ENCODE data around the gene KRR1.
A peak's percentile ranks its signal among the peaks of the same experiment; 100 is the strongest.
"Not testable (repeated sequence)": the region's sequence is repeated elsewhere in the genome, so short reads cannot be mapped to it uniquely, and the experiment has no call there.

Gene KRR1

GRCh38 chr12:75489187-75489586 is 22.2 kb downstream of the KRR1 start:
- Histone ChIP-seq H3K9ac (ENCODE audit: low read depth, low read length) (no peak overlapping the region), H3K36me3 (ENCODE audit: control insufficient read depth, insufficient read depth, low read length) (no peaks in the 10 kb centered on the region), H3K4me3 (ENCODE audit: low read depth, low read length) (no peak overlapping the region), H3K9me3 (ENCODE audit: control insufficient read depth, insufficient read depth, low read length) (no peaks in the 10 kb centered on the region), H3K27ac (ENCODE audit: low read depth, low read length) (no peak overlapping the region), H3K27me3 (ENCODE audit: control insufficient read depth, insufficient read depth, low read length) (no peaks in the 10 kb centered on the region), H3K4me1 (ENCODE audit: control insufficient read depth, insufficient read depth, low read length) (peaks cover 16% of the 10 kb centered on the region)

GRCh38 chr12:75488553-75488952 is 22.9 kb downstream of the KRR1 start:
- H3K4me3 ChIP-seq (ENCODE audit: low read depth, low read length) = no peak overlapping the region
- H3K27ac ChIP-seq (ENCODE audit: low read depth, low read length) = no peak overlapping the region
- H3K27me3 ChIP-seq (ENCODE audit: control insufficient read depth, insufficient read depth, low read length) = no peaks in the 10 kb centered on the region
- no peak overlapping the region for H3K9ac ChIP-seq (ENCODE audit: low read depth, low read length)
- H3K9me3 ChIP-seq (ENCODE audit: control insufficient read depth, insufficient read depth, low read length) = no peaks in the 10 kb centered on the region
- H3K36me3 ChIP-seq (ENCODE audit: control insufficient read depth, insufficient read depth, low read length) = no peaks in the 10 kb centered on the region
- peaks cover 19% of the 10 kb centered on the region for H3K4me1 ChIP-seq (ENCODE audit: control insufficient read depth, insufficient read depth, low read length)

GRCh38 chr12:75487308-75487707 is 24.1 kb downstream of the KRR1 start:
- H3K27me3 ChIP-seq (ENCODE audit: control insufficient read depth, insufficient read depth, low read length) = no peaks in the 10 kb centered on the region
- no peaks in the 10 kb centered on the region for H3K36me3 ChIP-seq (ENCODE audit: control insufficient read depth, insufficient read depth, low read length)
- H3K4me1 ChIP-seq (ENCODE audit: control insufficient read depth, insufficient read depth, low read length) = peaks cover 19% of the 10 kb centered on the region
- H3K9me3 ChIP-seq (ENCODE audit: control insufficient read depth, insufficient read depth, low read length) = no peaks in the 10 kb centered on the region
- no peak overlapping the region for H3K4me3 ChIP-seq (ENCODE audit: low read depth, low read length)
- no peak overlapping the region for H3K27ac ChIP-seq (ENCODE audit: low read depth, low read length)
- H3K9ac ChIP-seq (ENCODE audit: low read depth, low read length) = no peak overlapping the region

GRCh38 chr12:75484450-75484849 is 27.0 kb downstream of the KRR1 start:
- not testable (repeated sequence) for H3K27me3 ChIP-seq (ENCODE audit: control insufficient read depth, insufficient read depth, low read length); H3K9ac ChIP-seq (ENCODE audit: low read depth, low read length); H3K36me3 ChIP-seq (ENCODE audit: control insufficient read depth, insufficient read depth, low read length); H3K9me3 ChIP-seq (ENCODE audit: control insufficient read depth, insufficient read depth, low read length); H3K4me3 ChIP-seq (ENCODE audit: low read depth, low read length)
- Histone ChIP-seq H3K4me1 (ENCODE audit: control insufficient read depth, insufficient read depth, low read length) (peaks cover 22% of the 10 kb centered on the region), H3K27ac (ENCODE audit: low read depth, low read length) (peak overlapping the region; percentile 84)

GRCh38 chr12:75483431-75483830 is 28.0 kb downstream of the KRR1 start:
- Histone ChIP-seq H3K9me3 (ENCODE audit: control insufficient read depth, insufficient read depth, low read length) (no peaks in the 10 kb centered on the region), H3K27me3 (ENCODE audit: control insufficient read depth, insufficient read depth, low read length) (no peaks in the 10 kb centered on the region), H3K4me1 (ENCODE audit: control insufficient read depth, insufficient read depth, low read length) (peaks cover 22% of the 10 kb centered on the region), H3K4me3 (ENCODE audit: low read depth, low read length) (no peak overlapping the region), H3K36me3 (ENCODE audit: control insufficient read depth, insufficient read depth, low read length) (no peaks in the 10 kb centered on the region), H3K27ac (ENCODE audit: low read depth, low read length) (peak overlapping the region; percentile 77), H3K9ac (ENCODE audit: low read depth, low read length) (no peak overlapping the region)

GRCh38 chr12:75482646-75483045 is 28.8 kb downstream of the KRR1 start:
- H3K4me3 ChIP-seq (ENCODE audit: low read depth, low read length) = no peak overlapping the region
- no peaks in the 10 kb centered on the region for H3K36me3 ChIP-seq (ENCODE audit: control insufficient read depth, insufficient read depth, low read length)
- H3K9ac ChIP-seq (ENCODE audit: low read depth, low read length) = no peak overlapping the region
- H3K27me3 ChIP-seq (ENCODE audit: control insufficient read depth, insufficient read depth, low read length) = no peaks in the 10 kb centered on the region
- no peak overlapping the region for H3K27ac ChIP-seq (ENCODE audit: low read depth, low read length)
- peaks cover 22% of the 10 kb centered on the region for H3K4me1 ChIP-seq (ENCODE audit: control insufficient read depth, insufficient read depth, low read length)
- no peaks in the 10 kb centered on the region for H3K9me3 ChIP-seq (ENCODE audit: control insufficient read depth, insufficient read depth, low read length)

GRCh38 chr12:75481774-75482173 is 29.6 kb downstream of the KRR1 start:
- no peak overlapping the region for H3K27ac ChIP-seq (ENCODE audit: low read depth, low read length)
- peaks cover 15% of the 10 kb centered on the region for H3K4me1 ChIP-seq (ENCODE audit: control insufficient read depth, insufficient read depth, low read length)
- H3K36me3 ChIP-seq (ENCODE audit: control insufficient read depth, insufficient read depth, low read length) = no peaks in the 10 kb centered on the region
- H3K9me3 ChIP-seq (ENCODE audit: control insufficient read depth, insufficient read depth, low read length) = no peaks in the 10 kb centered on the region
- H3K4me3 ChIP-seq (ENCODE audit: low read depth, low read length) = peak overlapping the region; percentile 4; the same call in 1 of the 2 replicates
- H3K9ac ChIP-seq (ENCODE audit: low read depth, low read length) = no peak overlapping the region
- no peaks in the 10 kb centered on the region for H3K27me3 ChIP-seq (ENCODE audit: control insufficient read depth, insufficient read depth, low read length)

- peak overlapping the region; percentile 32; the same call in 1 of the 2 replicates for H3K4me3 ChIP-seq (ENCODE audit: low read depth, low read length)
- no peak overlapping the region for H3K27ac ChIP-seq (ENCODE audit: low read depth, low read length)
Measured at GRCh38 chr12:75481013-75481705, 30.2 kb downstream of the KRR1 start.

GRCh38 chr12:75480469-75480949 is 30.9 kb downstream of the KRR1 start, which contains the start of gene GLIPR1:
TSS of gene GLIPR1 (plus strand) at chr12:75480755. CDS start at chr12:75480881, 126 bp downstream.
- Histone ChIP-seq H3K27me3 (ENCODE audit: control insufficient read depth, insufficient read depth, low read length) (no peaks in the 10 kb centered on the region), H3K9ac (ENCODE audit: low read depth, low read length) (no peak within 1 kb of the TSS; the same call in 1 of the 2 replicates), H3K9me3 (ENCODE audit: control insufficient read depth, insufficient read depth, low read length) (no peaks in the 10 kb centered on the region), H3K36me3 (ENCODE audit: control insufficient read depth, insufficient read depth, low read length) (no peaks in the 10 kb centered on the region), H3K27ac (ENCODE audit: low read depth, low read length) (no peak within 1 kb of the TSS), H3K4me1 (ENCODE audit: control insufficient read depth, insufficient read depth, low read length) (peaks cover 15% of the 10 kb centered on the region), H3K4me3 (ENCODE audit: low read depth, low read length) (peak within 1 kb of the TSS; percentile 32; the same call in 1 of the 2 replicates)

More at GRCh38 chr12:75481013-75481705, 30.2 kb downstream of the KRR1 start:
- H3K4me1 ChIP-seq (ENCODE audit: control insufficient read depth, insufficient read depth, low read length) = peaks cover 15% of the 10 kb centered on the region
- no peaks in the 10 kb centered on the region for H3K36me3 ChIP-seq (ENCODE audit: control insufficient read depth, insufficient read depth, low read length)
- H3K9me3 ChIP-seq (ENCODE audit: control insufficient read depth, insufficient read depth, low read length) = no peaks in the 10 kb centered on the region
- H3K9ac ChIP-seq (ENCODE audit: low read depth, low read length) = no peak overlapping the region; the same call in 1 of the 2 replicates
- no peaks in the 10 kb centered on the region for H3K27me3 ChIP-seq (ENCODE audit: control insufficient read depth, insufficient read depth, low read length)

- H3K9ac ChIP-seq (ENCODE audit: low read depth, low read length) = no peak overlapping the region
- no peak overlapping the region for H3K4me3 ChIP-seq (ENCODE audit: low read depth, low read length)
- no peak overlapping the region for H3K27ac ChIP-seq (ENCODE audit: low read depth, low read length)
Measured at GRCh38 chr12:75479963-75480461, 31.4 kb downstream of the KRR1 start.

GRCh38 chr12:75478116-75478794 is 33.2 kb downstream of the KRR1 start:
- no peak overlapping the region for H3K27ac ChIP-seq (ENCODE audit: low read depth, low read length)
- no peaks in the 10 kb centered on the region for H3K36me3 ChIP-seq (ENCODE audit: control insufficient read depth, insufficient read depth, low read length)
- no peak overlapping the region for H3K9ac ChIP-seq (ENCODE audit: low read depth, low read length)
- no peaks in the 10 kb centered on the region for H3K27me3 ChIP-seq (ENCODE audit: control insufficient read depth, insufficient read depth, low read length)
- H3K4me1 ChIP-seq (ENCODE audit: control insufficient read depth, insufficient read depth, low read length) = peaks cover 9% of the 10 kb centered on the region; the same call in 1 of the 2 replicates
- no peaks in the 10 kb centered on the region for H3K9me3 ChIP-seq (ENCODE audit: control insufficient read depth, insufficient read depth, low read length)
- H3K4me3 ChIP-seq (ENCODE audit: low read depth, low read length) = no peak overlapping the region

More at GRCh38 chr12:75479963-75480461, 31.4 kb downstream of the KRR1 start:
- Histone ChIP-seq H3K4me1 (ENCODE audit: control insufficient read depth, insufficient read depth, low read length) (peaks cover 13% of the 10 kb centered on the region), H3K9me3 (ENCODE audit: control insufficient read depth, insufficient read depth, low read length) (no peaks in the 10 kb centered on the region), H3K27me3 (ENCODE audit: control insufficient read depth, insufficient read depth, low read length) (no peaks in the 10 kb centered on the region), H3K36me3 (ENCODE audit: control insufficient read depth, insufficient read depth, low read length) (no peaks in the 10 kb centered on the region)

Data from HUES48 (cell line).